Endothelial cell (in vitro differentiated cells): ENCODE results near the gene TLE2. TPM values are rescaled to one million over a fixed set of nuclear protein-coding genes. Genes with fewer than 3 reads are reported as not detected.

Source experiments
- DNase-seq: peaks from one replicate; pipeline ENCODE4 v3.0.0; 2021; ENCODE audit warnings: low spot score
- H3K27ac Mint-ChIP-seq: one replicate; pipeline ENCODE4 v1.8.0; 2021; ENCODE audit warnings: mixed read lengths, inconsistent platforms; ENCODE audit not compliant: unreplicated experiment
- H3K27me3 Mint-ChIP-seq: one replicate; pipeline ENCODE4 v1.8.0; 2021; ENCODE audit warnings: mild to moderate bottlenecking, moderate library complexity, mixed read lengths, inconsistent platforms; ENCODE audit not compliant: unreplicated experiment
- H3K36me3 Mint-ChIP-seq: one replicate; pipeline ENCODE4 v1.8.0; 2021; ENCODE audit warnings: mild to moderate bottlenecking, low read depth, mixed read lengths, inconsistent platforms; ENCODE audit not compliant: unreplicated experiment
- H3K4me1 Mint-ChIP-seq: one replicate; pipeline ENCODE4 v1.8.0; 2021; ENCODE audit warnings: mild to moderate bottlenecking, mixed read lengths, inconsistent platforms; ENCODE audit not compliant: unreplicated experiment
- H3K4me3 Mint-ChIP-seq: one replicate; pipeline ENCODE4 v1.8.0; 2021; ENCODE audit warnings: mild to moderate bottlenecking, mixed read lengths, inconsistent platforms; ENCODE audit not compliant: unreplicated experiment
- H3K9me3 Mint-ChIP-seq: one replicate; pipeline ENCODE4 v1.8.0; 2021; ENCODE audit warnings: mixed read lengths, inconsistent platforms; ENCODE audit not compliant: unreplicated experiment
- CTCF ChIP-seq: fragments of 200-600 bp; sonication (generic); IDR thresholded peaks from one replicate; pipeline ENCODE4 v1.5.0; 2021; ENCODE audit warnings: antibody characterized with exemption; ENCODE audit not compliant: unreplicated experiment
- total RNA-seq: library from RNA; stranded (reverse); fragmentation: NEBNext Ultra II Directional; extraction: Animal tissue kit (Norgen Biotek cat#: 25700); gene quantifications from one replicate; pipeline ENCODE4 v1.2.1, GENCODE V29; 2021; ENCODE audit not compliant: unreplicated experiment

Gene TLE2
- total RNA-seq, 1 donor from 2014 or later, result 5.7 TPM

- no peak for TF ChIP-seq CTCF
- Mint-ChIP-seq H3K27ac (no peak overlapping the region), H3K27me3 (peaks cover 2% of the 10 kb centered on the region), H3K36me3 (no peaks in the 10 kb centered on the region), H3K9me3 (no peaks in the 10 kb centered on the region), H3K4me1 (no peaks in the 10 kb centered on the region), H3K4me3 (no peak overlapping the region)
- DNase-seq, result no peak
Measured at GRCh38 chr19:3003046-3003445, 26.0 kb downstream of the TLE2 start.

DNA sequence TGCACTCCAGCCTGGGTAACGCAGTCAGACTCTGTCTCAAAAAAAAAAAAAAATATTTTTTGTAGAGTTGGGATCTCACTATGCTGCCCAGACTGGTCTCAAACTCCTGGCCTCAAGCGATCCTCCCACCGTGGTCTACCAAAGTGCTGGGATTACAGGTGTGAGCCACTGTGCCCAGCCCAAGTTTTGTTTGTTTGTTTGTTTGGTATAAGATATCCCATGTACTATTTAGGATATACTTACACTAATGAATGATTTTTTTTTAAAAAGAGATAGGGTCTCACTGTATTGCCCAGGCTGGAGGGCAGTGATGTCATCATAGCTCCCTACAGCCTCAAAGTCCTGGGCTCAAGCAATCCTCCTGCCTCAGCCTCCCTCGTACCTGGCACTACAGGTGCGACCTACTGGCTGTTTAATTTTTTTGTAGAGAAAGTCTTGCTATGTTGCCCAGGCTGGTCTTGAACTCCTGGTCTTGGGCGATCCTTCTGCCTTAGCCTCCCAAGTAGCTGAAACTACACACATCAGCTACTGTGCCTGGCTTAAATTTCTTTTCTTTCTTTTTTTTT is 27.8 kb downstream of the TLE2 start:
- no peaks in the 10 kb centered on the region for H3K4me1 Mint-ChIP-seq
- H3K4me3 Mint-ChIP-seq, result no peak overlapping the region
- no peaks in the 10 kb centered on the region for H3K36me3 Mint-ChIP-seq
- TF ChIP-seq CTCF, result no peak
- no peaks in the 10 kb centered on the region for H3K9me3 Mint-ChIP-seq
- H3K27ac Mint-ChIP-seq, result no peak overlapping the region
- DNase-seq, result no peak
- peaks cover 5% of the 10 kb centered on the region for H3K27me3 Mint-ChIP-seq

DNA sequence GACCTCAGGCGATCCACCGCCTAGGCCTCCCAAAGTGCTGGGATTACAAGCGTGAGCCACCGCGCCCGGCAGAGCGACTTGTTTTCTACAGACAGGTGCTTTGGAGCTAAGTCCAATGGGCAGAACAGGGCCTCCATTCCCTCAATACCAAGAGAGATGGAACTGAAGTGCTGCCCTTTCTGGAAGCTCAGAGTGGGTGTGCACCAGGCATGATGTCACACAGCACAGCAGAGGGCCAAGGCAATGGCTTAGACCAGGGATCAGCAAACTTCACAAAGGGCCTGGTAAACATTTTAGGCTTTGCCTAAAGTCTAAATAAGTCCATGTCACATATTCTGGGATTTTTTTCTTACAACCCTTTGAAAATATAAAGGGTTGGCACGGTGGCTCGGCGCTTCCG is 30.4 kb downstream of the TLE2 start:
- Mint-ChIP-seq H3K27ac (no peak overlapping the region), H3K4me3 (no peak overlapping the region)
- no peak for TF ChIP-seq CTCF

GRCh38 chr19:2997720-2998119 is 31.4 kb downstream of the TLE2 start:
- TF ChIP-seq CTCF, result no peak
- Mint-ChIP-seq H3K9me3 (no peaks in the 10 kb centered on the region), H3K36me3 (no peaks in the 10 kb centered on the region), H3K27me3 (peaks cover 7% of the 10 kb centered on the region), H3K4me1 (no peaks in the 10 kb centered on the region), H3K27ac (no peak overlapping the region), H3K4me3 (no peak overlapping the region)
- no peak for DNase-seq

More for the DNA sequence above, 30.4 kb downstream of the TLE2 start:
- no peak for DNase-seq
- H3K9me3 Mint-ChIP-seq, result no peaks in the 10 kb centered on the region
- no peaks in the 10 kb centered on the region for H3K36me3 Mint-ChIP-seq
- H3K4me1 Mint-ChIP-seq, result no peaks in the 10 kb centered on the region
- H3K27me3 Mint-ChIP-seq, result peaks cover 9% of the 10 kb centered on the region

DNA sequence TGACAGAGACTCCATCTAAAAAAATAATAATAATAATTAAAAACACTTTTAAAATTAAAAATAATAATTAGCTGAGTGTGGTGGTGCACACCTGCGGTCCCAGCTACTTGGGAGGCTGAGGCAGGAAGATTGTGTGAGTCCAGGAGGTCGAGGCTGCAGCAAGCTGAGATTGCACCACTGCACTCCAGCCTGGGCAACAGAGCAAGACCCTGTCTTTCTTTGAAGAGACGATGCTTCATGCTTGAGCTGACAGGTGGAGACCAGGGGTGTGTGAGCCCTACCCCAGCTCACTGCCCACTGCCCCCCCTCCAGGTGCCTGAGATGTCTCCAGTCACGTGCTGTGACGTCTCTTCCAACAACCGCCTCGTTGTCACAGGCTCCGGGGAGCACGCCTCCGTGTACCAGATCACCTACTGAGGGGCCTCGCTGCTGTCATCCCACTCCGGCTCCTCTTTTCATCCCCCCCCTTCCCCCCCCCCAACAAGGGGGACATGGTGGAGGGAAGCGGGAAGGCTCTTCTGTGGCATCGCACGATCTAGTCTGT is 34.4 kb downstream of the TLE2 start:
- no peak for DNase-seq
- no peak overlapping the region for H3K27ac Mint-ChIP-seq
- no peak for TF ChIP-seq CTCF
- no peaks in the 10 kb centered on the region for H3K4me1 Mint-ChIP-seq
- peaks cover 9% of the 10 kb centered on the region for H3K27me3 Mint-ChIP-seq
- H3K36me3 Mint-ChIP-seq, result no peaks in the 10 kb centered on the region
- no peaks in the 10 kb centered on the region for H3K9me3 Mint-ChIP-seq
- H3K4me3 Mint-ChIP-seq, result no peak overlapping the region
